ENCODE results near the gene NTRK3.

- TF ChIP-seq PATZ1 (CRISPR knock-in tag; IDR thresholded peaks at IDR 0.05; ENCODE audit: borderline replicate concordance), result no peak
- no peak for TF ChIP-seq ZNF565 (CRISPR knock-in tag; conservative IDR thresholded peaks at IDR 0.05; ENCODE audit: low read depth)
- no peak for TF ChIP-seq ESRRG (CRISPR knock-in tag; IDR thresholded peaks at IDR 0.05)
- TF ChIP-seq GLIS3 (CRISPR knock-in tag; IDR thresholded peaks at IDR 0.05), result no peak
- no peak for TF ChIP-seq CSRNP3 (CRISPR knock-in tag; IDR thresholded peaks at IDR 0.05)
- no peak for TF ChIP-seq ZNF8 (CRISPR knock-in tag; IDR thresholded peaks at IDR 0.05)
- TF ChIP-seq POU6F1 (CRISPR knock-in tag; IDR thresholded peaks at IDR 0.05; ENCODE audit: borderline replicate concordance, low read depth), result no peak
- no peak for TF ChIP-seq BACH2 (CRISPR knock-in tag; IDR thresholded peaks at IDR 0.05; ENCODE audit: borderline replicate concordance)
- no peak for TF ChIP-seq CREB5 (CRISPR knock-in tag; IDR thresholded peaks at IDR 0.05; ENCODE audit: low read depth)
- TF ChIP-seq ZC3H10 (CRISPR knock-in tag; IDR thresholded peaks at IDR 0.05), result no peak
- no peak for TF ChIP-seq ZFP3 (CRISPR knock-in tag; IDR thresholded peaks at IDR 0.05)
- TF ChIP-seq TSHZ2 (CRISPR knock-in tag; IDR thresholded peaks at IDR 0.05), result no peak
- TF ChIP-seq ARNTL (CRISPR knock-in tag; IDR thresholded peaks at IDR 0.05; ENCODE audit: borderline replicate concordance, low read depth), result no peak
Observed at GRCh38 chr15:87967951-87968350, 288.6 kb downstream of the NTRK3 start.

Measured in SK-N-SH treated with all-trans-retinoic acid at 6 μM for 48 hours (cell line).